Activated T-helper 1 cell treated with Interleukin-2 at 50 U/mL for 16 hours (primary cell): ENCODE measurements around the gene TAF6.

ENCODE experiments used
- DNase-seq: peaks from one replicate; pipeline ENCODE4 v3.0.0-alpha.2; 2020; ENCODE audit warnings: low read depth

TAF6 gene

DNA sequence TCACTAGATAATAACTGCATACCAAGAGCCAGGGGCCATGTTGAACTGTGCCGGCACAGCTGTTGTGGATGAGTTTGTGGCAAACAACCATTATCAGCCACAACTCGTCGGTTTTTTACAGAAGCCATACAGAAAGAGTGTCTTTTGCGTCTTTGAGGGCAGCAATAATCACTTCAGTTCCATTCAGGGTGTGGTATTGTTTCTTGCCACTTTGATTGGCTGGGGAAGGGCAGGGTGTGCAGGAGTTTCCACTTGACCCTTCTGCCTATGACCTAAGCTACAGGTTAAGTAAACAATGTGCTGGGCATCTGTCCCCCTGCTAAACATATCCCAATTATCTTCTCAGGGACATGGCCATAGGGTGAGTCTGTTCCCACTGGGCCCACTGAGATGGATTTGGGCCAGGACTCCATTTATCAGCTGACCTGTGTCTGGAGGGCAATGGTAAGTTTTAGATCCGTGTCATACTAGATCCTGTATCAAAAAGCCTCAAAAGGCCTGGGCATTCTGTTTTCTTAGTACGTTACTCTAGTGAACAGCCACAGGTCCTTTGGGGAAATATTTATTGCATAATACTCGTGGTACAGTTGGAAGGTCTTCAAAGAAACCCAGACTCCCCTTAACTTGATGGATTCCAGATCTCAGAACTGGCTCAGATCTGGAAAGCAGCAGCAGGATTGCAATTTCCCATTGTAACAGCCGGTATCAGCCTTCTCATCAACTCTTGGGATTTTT, 53.5 kb downstream of the TAF6 start:
- DNase-seq = no peak

DNA sequence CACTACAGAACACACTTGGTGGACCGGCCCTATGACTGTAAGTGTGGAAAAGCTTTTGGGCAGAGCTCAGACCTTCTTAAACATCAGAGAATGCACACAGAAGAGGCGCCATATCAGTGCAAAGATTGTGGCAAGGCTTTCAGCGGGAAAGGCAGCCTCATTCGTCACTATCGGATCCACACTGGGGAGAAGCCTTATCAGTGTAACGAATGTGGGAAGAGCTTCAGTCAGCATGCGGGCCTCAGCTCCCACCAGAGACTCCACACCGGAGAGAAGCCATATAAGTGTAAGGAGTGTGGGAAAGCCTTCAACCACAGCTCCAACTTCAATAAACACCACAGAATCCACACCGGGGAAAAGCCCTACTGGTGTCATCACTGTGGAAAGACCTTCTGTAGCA, 55.0 kb downstream of the TAF6 start:
- DNase-seq = no peak

DNA sequence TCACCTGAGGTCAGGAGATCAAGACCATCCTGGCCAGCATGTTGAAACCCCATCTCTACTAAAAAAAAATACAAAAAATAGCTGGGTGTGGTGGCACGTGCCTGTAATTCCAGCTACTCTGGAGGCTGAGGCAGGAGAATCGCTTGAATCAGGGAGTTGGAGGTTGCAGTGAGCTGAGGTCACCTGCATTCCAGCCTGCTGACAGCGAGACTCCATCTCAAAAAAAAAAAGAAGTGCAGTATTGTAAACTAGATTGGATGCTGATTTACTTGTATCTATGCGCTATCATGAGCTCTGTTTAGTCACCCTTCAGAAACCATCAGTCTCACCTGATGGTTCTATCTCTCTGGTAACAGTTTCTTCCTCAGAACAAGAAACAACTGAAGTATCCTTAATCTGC, 55.8 kb downstream of the TAF6 start:
- no peak for DNase-seq

DNA sequence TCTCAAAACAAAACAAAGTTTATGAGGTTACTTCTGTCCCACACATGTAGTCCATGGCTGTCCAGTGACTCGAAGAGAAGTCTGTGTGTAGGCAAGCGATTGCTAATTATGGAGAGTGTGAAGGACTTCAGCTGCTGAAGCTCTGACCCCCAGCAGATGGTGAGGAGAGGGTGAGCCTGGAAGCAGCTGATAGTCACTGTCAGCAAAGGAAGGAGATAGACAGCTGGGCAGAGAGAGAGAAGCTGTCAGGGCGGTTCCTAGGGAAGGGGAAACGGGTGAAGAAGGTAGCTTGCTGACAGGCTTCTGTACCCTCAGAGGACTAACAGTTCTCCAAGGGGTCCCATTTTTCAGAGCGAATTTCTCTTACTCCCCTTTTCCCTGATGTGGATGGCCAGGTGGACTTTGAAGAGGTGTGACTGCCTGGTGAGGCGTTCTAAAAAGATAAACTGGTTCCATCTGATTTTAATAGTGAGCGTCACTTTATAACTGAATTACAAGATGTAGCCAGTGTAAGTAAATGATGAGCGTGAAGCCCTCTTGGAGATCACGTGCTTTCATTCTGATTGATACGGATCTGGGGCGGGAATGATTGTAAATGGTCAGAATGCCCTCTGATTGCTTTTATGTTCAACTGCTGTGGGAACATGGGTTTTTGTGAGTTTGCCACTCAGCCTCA, 57.5 kb downstream of the TAF6 start:
- DNase-seq = no peak

DNA sequence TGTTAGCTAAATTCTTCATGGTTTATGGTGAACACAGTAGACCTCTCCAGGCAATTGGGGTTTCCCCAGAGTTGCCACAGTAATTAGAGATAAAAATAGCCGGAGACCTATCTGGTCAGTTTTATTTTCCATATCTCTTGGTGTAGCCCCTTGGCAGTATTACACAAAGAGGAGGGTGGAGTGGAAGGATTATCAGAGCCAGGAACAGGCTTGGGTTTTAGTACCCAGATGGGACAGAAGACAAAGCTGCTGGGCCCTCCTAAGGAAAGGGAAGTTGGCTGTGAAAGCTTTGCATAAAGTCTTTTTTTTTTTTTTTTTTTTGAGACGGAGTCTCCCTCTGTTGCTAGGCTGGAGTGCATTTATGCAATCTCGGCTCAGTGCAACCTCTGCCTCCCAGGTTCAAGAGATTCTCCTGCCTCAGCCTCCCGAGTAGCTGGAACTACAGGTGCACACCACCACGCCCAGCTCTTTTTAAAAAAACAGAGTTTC, 59.9 kb downstream of the TAF6 start:
- DNase-seq = no peak
